Astrocyte of the cerebellum (primary cell): ENCODE results near the gene ERBB4.

ENCODE experiments used
- DNase-seq: peaks from one replicate; pipeline ENCODE4 v3.0.0-alpha.2; 2011; ENCODE audit warnings: low read depth
- H3K4me3 ChIP-seq: 2 replicates; pipeline ENCODE4 v1.5.1; 2011; ENCODE audit warnings: mild to moderate bottlenecking, low read depth, low read length, moderate library complexity
- CTCF ChIP-seq: IDR thresholded peaks from 2 replicates; pipeline ENCODE4 v1.5.1; 2012; ENCODE audit warnings: low read length, low read depth, moderate library complexity, mild to moderate bottlenecking; ENCODE audit errors: missing control alignments
- in situ Hi-C: cut with HindIII; loops from 2 replicates; pipeline ENCODE4 v1.10.0; 2017; ENCODE audit warnings: low sequenced_read_pairs

ERBB4 gene

GRCh38 chr2:211793690-211794089 lies 744.9 kb downstream of the ERBB4 start:
- DNase-seq, result no peak
- H3K4me3 ChIP-seq, result no peak overlapping the region
- in situ Hi-C loops, result no loop called here
- TF ChIP-seq CTCF, result no peak

- DNase-seq, result no peak
- no peak for TF ChIP-seq CTCF
- in situ Hi-C loops, result no loop called here
- no peak overlapping the region for H3K4me3 ChIP-seq
Measured at GRCh38 chr2:211789982-211790381, 748.6 kb downstream of the ERBB4 start.

- TF ChIP-seq CTCF, result no peak
- DNase-seq, result no peak
- no peak overlapping the region for H3K4me3 ChIP-seq
- in situ Hi-C loops, result no loop called here
Measured at GRCh38 chr2:211766689-211767088, 771.9 kb downstream of the ERBB4 start.

- no peak overlapping the region for H3K4me3 ChIP-seq
- in situ Hi-C loops, result no loop called here
- DNase-seq, result no peak
- no peak for TF ChIP-seq CTCF
Measured at GRCh38 chr2:211762479-211762878, 776.1 kb downstream of the ERBB4 start.

GRCh38 chr2:211760103-211760502 lies 778.5 kb downstream of the ERBB4 start:
- DNase-seq, result no peak
- no peak overlapping the region for H3K4me3 ChIP-seq
- in situ Hi-C loops, result no loop called here
- TF ChIP-seq CTCF, result no peak

- H3K4me3 ChIP-seq, result no peak overlapping the region
- no peak for DNase-seq
- no peak for TF ChIP-seq CTCF
- in situ Hi-C loops, result no loop called here
Measured at GRCh38 chr2:211756266-211756665, 782.3 kb downstream of the ERBB4 start.

GRCh38 chr2:211755187-211755586 lies 783.4 kb downstream of the ERBB4 start:
- no peak for TF ChIP-seq CTCF
- no peak for DNase-seq
- in situ Hi-C loops, result no loop called here
- no peak overlapping the region for H3K4me3 ChIP-seq
